Esophagus muscularis mucosa (tissue), 4 donors: ENCODE results near the gene NKD2. TPM values are rescaled to one million over a fixed set of nuclear protein-coding genes. Genes with fewer than 3 reads are reported as not detected.
"Not testable (repeated sequence)": the region's sequence is repeated elsewhere in the genome, so short reads cannot be mapped to it uniquely, and the experiment has no call there.

Source experiments
- DNase-seq: peaks from one replicate; pipeline ENCODE4 v3.0.0-alpha.2; 2017; ENCODE audit errors: extremely low spot score
- H3K27ac ChIP-seq, 4 donors: fragments of 200-600 bp; sonication (generic); replicated peaks in 1 of 4; 1 replicate in 3 of 4; 2 replicates in 1 of 4; pipeline ENCODE4 v1.5.1; 2016 to 2019; ENCODE audit warnings: mild to moderate bottlenecking in 1 of 4
- H3K27me3 ChIP-seq, 4 donors: fragments of 200-600 bp; sonication (generic); one replicate each; pipeline versions ENCODE4 v1.5.1 to v1.6.0; 2016 to 2019
- H3K36me3 ChIP-seq, 4 donors: fragments of 200-600 bp; sonication (generic); one replicate each; pipeline ENCODE4 v1.5.1; 2016 to 2019
- H3K4me1 ChIP-seq, 4 donors: fragments of 200-600 bp; sonication (generic); one replicate each; pipeline ENCODE4 v1.5.1; 2016 to 2019
- H3K4me3 ChIP-seq, 4 donors: fragments of 200-600 bp; sonication (generic); 1 replicate in 2 of 4; 2 replicates in 2 of 4; pipeline ENCODE4 v1.5.1; 2016 to 2019; ENCODE audit warnings: mild to moderate bottlenecking in 4 of 4, moderate library complexity in 1 of 4
- H3K9me3 ChIP-seq, 4 donors: fragments of 200-600 bp; sonication (generic); 1 replicate in 3 of 4; 2 replicates in 1 of 4; pipeline ENCODE4 v1.5.1; 2016 to 2019
- CTCF ChIP-seq, 3 experiments: fragments of 200-600 bp in 2 of 3; fragments of 450-650 bp in 1 of 3; sonication (generic) in 2 of 3; IDR thresholded peaks; one replicate each; pipeline ENCODE4 v1.5.1; 2017 to 2019; ENCODE audit warnings: antibody characterized with exemption in 3 of 3, mild to moderate bottlenecking in 2 of 3, moderate library complexity in 1 of 3
- EP300 ChIP-seq: sonication (generic); formaldehyde crosslinking; IDR thresholded peaks from one replicate; pipeline ENCODE4 v1.6.1; 2017; ENCODE audit warnings: antibody characterized with exemption
- POLR2A ChIP-seq: fragments of 450-650 bp; IDR thresholded peaks from one replicate; pipeline ENCODE4 v1.6.1; 2017; ENCODE audit warnings: antibody characterized with exemption, moderate library complexity, mild to moderate bottlenecking, low read depth
- POLR2AphosphoS5 ChIP-seq, 2 donors: sonication (generic); formaldehyde crosslinking; IDR thresholded peaks; one replicate each; pipeline ENCODE4 v1.6.1; 2017; ENCODE audit warnings: antibody characterized with exemption in 2 of 2
- WGBS: methylation state at CpG from one replicate; pipeline ENCODE4 v1.1.5; 2018; 5-methylcytosine and 5-hydroxymethylcytosine counted together
- intact Hi-C: fragments of 100-400 bp; cut with DNase I; formaldehyde crosslinking; loops from one replicate; pipeline ENCODE4 v1.15.1; 2023
- total RNA-seq, 4 donors: library from RNA; depleted of rRNA; stranded (reverse); fragments of >200 nt; gene quantifications; one replicate each; pipeline versions ENCODE4 v1.1.0 to v1.2.1, GENCODE V29; 2016

The NKD2 gene
- total RNA-seq, 4 donors from 2014 or later: 3.0 to 6.6 (median 5.4) TPM

- H3K9me3 ChIP-seq: no peaks in the 10 kb centered on the region
- H3K27ac ChIP-seq: no peak overlapping the region
- H3K4me3 ChIP-seq: no peak overlapping the region
- no peaks in the 10 kb centered on the region for H3K36me3 ChIP-seq
- H3K4me1 ChIP-seq: peaks cover 7 to 24% (median 20%) of the 10 kb centered on the region in 4 donors
- TF ChIP-seq CTCF (IDR thresholded peaks at IDR 0.05) (no peak), POLR2A (no peak), EP300 (no peak), POLR2AphosphoS5 (IDR thresholded peaks at IDR 0.05) (no peak)
- intact Hi-C loops: no loop called here
- no peak for DNase-seq
- H3K27me3 ChIP-seq: no peaks in the 10 kb centered on the region
- WGBS: 100% methylated on average over 1 of the region's 6 CpGs
These were observed 9.5 kb upstream of the NKD2 start for GRCh38 chr5:999032-999501.

- Histone ChIP-seq H3K4me1 (peaks cover 7 to 31% (median 26%) of the 10 kb centered on the region in 4 donors), H3K27me3 (peaks cover 0 to 2% (median 0%) of the 10 kb centered on the region in 4 donors), H3K9me3 (no peaks in the 10 kb centered on the region), H3K36me3 (no peaks in the 10 kb centered on the region), H3K4me3 (no peak overlapping the region), H3K27ac (no peak overlapping the region)
- intact Hi-C loops: loop anchor here (10.0 kb wide), 1 partner anchor 115 kb away; the partner anchor contains the start of gene SLC12A7
- TF ChIP-seq EP300 (no peak), POLR2A (no peak)
- no peak for DNase-seq
- 94% methylated on average over 5 of the region's 5 CpGs for WGBS
These were observed 8.9 kb upstream of the NKD2 start for GRCh38 chr5:999724-1000123.

- H3K4me3 ChIP-seq: no peak overlapping the region
- WGBS: 94% methylated on average over 9 of the region's 9 CpGs
- H3K36me3 ChIP-seq: no peaks in the 10 kb centered on the region
- peaks cover 0 to 8% (median under 1%) of the 10 kb centered on the region in 4 donors for H3K27me3 ChIP-seq
- H3K27ac ChIP-seq: no peak overlapping the region
- H3K4me1 ChIP-seq: peaks cover 11 to 37% (median 32%) of the 10 kb centered on the region in 4 donors
- no peak for DNase-seq
- intact Hi-C loops: loop anchor here (10.0 kb wide), 1 partner anchor 114 kb away; the partner anchor contains the start of gene SLC12A7
- no peaks in the 10 kb centered on the region for H3K9me3 ChIP-seq
- TF ChIP-seq POLR2AphosphoS5 (IDR thresholded peaks at IDR 0.05) (no peak), CTCF (IDR thresholded peaks at IDR 0.05) (no peak), EP300 (no peak), POLR2A (no peak)
These were observed 8.3 kb upstream of the NKD2 start for GRCh38 chr5:1000329-1000728.

- not testable (repeated sequence) for DNase-seq, H3K36me3 ChIP-seq, H3K4me3 ChIP-seq, H3K27ac ChIP-seq, H3K27me3 ChIP-seq, H3K9me3 ChIP-seq
- peaks cover 14 to 42% (median 37%) of the 10 kb centered on the region in 4 donors for H3K4me1 ChIP-seq
- WGBS: 96% methylated on average over 10 of the region's 11 CpGs
- intact Hi-C loops: loop anchor here (10.0 kb wide), 1 partner anchor 114 kb away; the partner anchor contains the start of gene SLC12A7
These were observed 7.8 kb upstream of the NKD2 start for GRCh38 chr5:1000831-1001230.

GRCh38 chr5:1001406-1002270, 7.0 kb upstream of the NKD2 start:
- no peaks in the 10 kb centered on the region for H3K9me3 ChIP-seq
- WGBS: 77% methylated on average over 10 of the region's 19 CpGs
- H3K36me3 ChIP-seq: no peaks in the 10 kb centered on the region
- H3K4me1 ChIP-seq: peaks cover 14 to 44% (median 38%) of the 10 kb centered on the region in 4 donors
- H3K27ac ChIP-seq: no peak overlapping the region
- H3K4me3 ChIP-seq: no peak overlapping the region
- no peak for DNase-seq
- H3K27me3 ChIP-seq: peaks cover 0 to 16% (median 6%) of the 10 kb centered on the region in 4 donors
- TF ChIP-seq EP300 (no peak), POLR2AphosphoS5 (IDR thresholded peaks at IDR 0.05) (no peak)
- intact Hi-C loops: loop anchor here (10.0 kb wide), 1 partner anchor 113 kb away; the partner anchor contains the start of gene SLC12A7

GRCh38 chr5:1002271-1002546, 6.4 kb upstream of the NKD2 start:
- Histone ChIP-seq H3K9me3 (no peaks in the 10 kb centered on the region), H3K27ac (no peak overlapping the region), H3K4me3 (no peak overlapping the region), H3K36me3 (no peaks in the 10 kb centered on the region), H3K4me1 (peaks cover 12 to 40% (median 36%) of the 10 kb centered on the region in 4 donors), H3K27me3 (peaks cover 0 to 22% (median 6%) of the 10 kb centered on the region in 4 donors)
- no CpG with 5 or more reads among the region's 4 CpGs for WGBS
- no peak for TF ChIP-seq POLR2AphosphoS5 (IDR thresholded peaks at IDR 0.05)
- no peak for TF ChIP-seq CTCF (IDR thresholded peaks at IDR 0.05)
- no peak for TF ChIP-seq EP300
- no peak for DNase-seq
- intact Hi-C loops: loop anchor here (10.0 kb wide), 1 partner anchor 113 kb away; the partner anchor contains the start of gene SLC12A7
